Head of caudate nucleus (tissue), 42 donors: ENCODE results near the gene CDCA7L.
"Not testable (repeated sequence)": the region's sequence is repeated elsewhere in the genome, so short reads cannot be mapped to it uniquely, and the experiment has no call there.

Experiments
- DNase-seq, 42 donors: peaks; one replicate each; pipeline versions ENCODE4 v3.0.0 to v3.0.0-alpha.2; 2020 to 2021; ENCODE audit warnings: mixed read lengths in 7 of 42
- intact Hi-C: fragments of 100-400 bp; cut with DNase I; formaldehyde crosslinking; loops from one replicate; pipeline ENCODE4 v1.15.0; 2022

CDCA7L gene

GRCh38 chr7:21868576-21868850, 77.2 kb downstream of the CDCA7L start:
- DNase-seq = no peak
- intact Hi-C loops = no loop called here

GRCh38 chr7:21867816-21868575, 77.7 kb downstream of the CDCA7L start:
- no peak for DNase-seq
- intact Hi-C loops = no loop called here

GRCh38 chr7:21867226-21867625, 78.5 kb downstream of the CDCA7L start:
- intact Hi-C loops = no loop called here
- DNase-seq = no peak

GRCh38 chr7:21866731-21867130, 79.0 kb downstream of the CDCA7L start:
- intact Hi-C loops = no loop called here
- no peak for DNase-seq

GRCh38 chr7:21865631-21866204, 80.0 kb downstream of the CDCA7L start:
- intact Hi-C loops, DNase-seq: not testable (repeated sequence)

GRCh38 chr7:21851559-21851967, 94.1 kb downstream of the CDCA7L start:
- intact Hi-C loops = no loop called here

More at GRCh38 chr7:21851559-21851967, 94.1 kb downstream of the CDCA7L start:
- no peak for DNase-seq
